Uterus (tissue), 4 donors: ENCODE data around the gene SNRPB. TPM values are rescaled to one million over a fixed set of nuclear protein-coding genes. Genes with fewer than 3 reads are reported as not detected.

ENCODE experiments used
- DNase-seq, 2 donors: peaks; one replicate each; pipeline ENCODE4 v3.0.0-alpha.2; 2019 to 2020
- H3K27ac ChIP-seq, 2 donors: fragments of 200-600 bp; sonication (generic); 1 replicate in 1 of 2; 2 replicates in 1 of 2; pipeline ENCODE4 v1.5.1; 2016 to 2018
- H3K27me3 ChIP-seq, 2 donors: fragments of 200-600 bp; sonication (generic); one replicate each; pipeline ENCODE4 v1.5.1; 2018 to 2019; ENCODE audit warnings: control low read depth in 1 of 2
- H3K36me3 ChIP-seq, 2 donors: fragments of 200-600 bp; sonication (generic); one replicate each; pipeline ENCODE4 v1.5.1; 2019; ENCODE audit warnings: control low read depth in 1 of 2
- H3K4me1 ChIP-seq, 2 donors: fragments of 200-600 bp; sonication (generic); one replicate each; pipeline ENCODE4 v1.5.1; 2018 to 2019; ENCODE audit warnings: control low read depth in 1 of 2
- H3K4me3 ChIP-seq, 2 donors: fragments of 200-600 bp; sonication (generic); 1 replicate in 1 of 2; 2 replicates in 1 of 2; pipeline ENCODE4 v1.5.1; 2018 to 2019; ENCODE audit warnings: mild to moderate bottlenecking in 1 of 2
- H3K9me3 ChIP-seq, 2 donors: fragments of 200-600 bp; sonication (generic); one replicate each; pipeline ENCODE4 v1.5.1; 2019; ENCODE audit warnings: control low read depth in 1 of 2
- POLR2A ChIP-seq, 2 donors: fragments of 450-650 bp; IDR thresholded peaks; one replicate each; pipeline ENCODE4 v1.6.1; 2016; ENCODE audit warnings: antibody characterized with exemption in 2 of 2, mild to moderate bottlenecking in 1 of 2, moderate library complexity in 1 of 2
- intact Hi-C: fragments of 100-400 bp; cut with DNase I; formaldehyde crosslinking; loops from one replicate; pipeline ENCODE4 v1.15.1; 2023; ENCODE audit warnings: low total_unique reads
- total RNA-seq, 4 donors: library from RNA; depleted of rRNA in 3 of 4; stranded (reverse); fragments of >200 nt in 3 of 4; gene quantifications; one replicate each; pipeline versions ENCODE4 v1.1.0 to v1.2.4, GENCODE V29; 2014 to 2023
- TF ChIP-seq, protein P1 (sequence below), 4 experiments: fragments of 200-600 bp in 2 of 4; fragments of 450-650 bp in 2 of 4; sonication (generic) in 2 of 4; IDR thresholded peaks; one replicate each; pipeline ENCODE4 v1.5.1; 2016 to 2019; ENCODE audit warnings: antibody characterized with exemption in 4 of 4, mild to moderate bottlenecking in 2 of 4, moderate library complexity in 1 of 4
- donor health status: DM: yes; HTN: yes; CAD: no.

Gene SNRPB
- total RNA-seq, 4 donors from 2014 or later = 108 to 268 (median 133) TPM

DNA sequence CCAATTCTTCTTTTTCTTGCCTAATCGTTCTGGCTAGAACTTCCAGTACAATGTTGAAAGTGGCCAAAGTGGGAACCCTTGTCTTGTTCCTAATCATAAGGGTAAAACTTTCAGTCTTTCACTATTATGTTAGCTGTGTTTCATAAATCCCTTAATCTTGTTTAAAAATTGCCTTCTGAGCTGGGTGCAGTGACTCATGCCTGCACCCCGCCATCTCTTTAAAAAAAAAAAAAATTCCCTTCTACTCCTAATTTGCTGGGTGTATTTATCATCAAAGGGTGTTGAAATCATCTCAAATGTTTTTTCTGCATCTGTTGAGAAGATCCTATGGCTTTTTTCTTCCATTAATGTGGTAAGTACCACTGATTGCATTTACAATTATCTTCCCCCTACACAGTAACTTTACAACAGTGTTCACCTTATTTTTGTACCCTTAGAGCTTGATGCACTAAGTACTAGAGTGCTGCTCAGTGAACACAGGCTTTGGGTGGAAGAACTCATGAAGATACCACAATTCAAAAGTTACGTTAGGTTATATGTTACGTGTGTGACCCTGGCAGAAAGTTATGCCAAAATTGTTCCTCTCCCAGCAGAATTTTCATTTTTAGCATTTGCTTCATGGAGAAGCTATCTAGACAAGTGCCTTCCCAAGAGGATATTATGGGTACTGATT lies 9.7 kb downstream of the SNRPB start:
- intact Hi-C loops = no loop called here
- DNase-seq = no peak
- Histone ChIP-seq H3K27me3 (no peaks in the 10 kb centered on the region), H3K4me3 (no peak overlapping the region), H3K27ac (no peak overlapping the region), H3K4me1 (no peaks in the 10 kb centered on the region), H3K36me3 (no peaks in the 10 kb centered on the region), H3K9me3 (no peaks in the 10 kb centered on the region)
- TF ChIP-seq, protein P1, sequence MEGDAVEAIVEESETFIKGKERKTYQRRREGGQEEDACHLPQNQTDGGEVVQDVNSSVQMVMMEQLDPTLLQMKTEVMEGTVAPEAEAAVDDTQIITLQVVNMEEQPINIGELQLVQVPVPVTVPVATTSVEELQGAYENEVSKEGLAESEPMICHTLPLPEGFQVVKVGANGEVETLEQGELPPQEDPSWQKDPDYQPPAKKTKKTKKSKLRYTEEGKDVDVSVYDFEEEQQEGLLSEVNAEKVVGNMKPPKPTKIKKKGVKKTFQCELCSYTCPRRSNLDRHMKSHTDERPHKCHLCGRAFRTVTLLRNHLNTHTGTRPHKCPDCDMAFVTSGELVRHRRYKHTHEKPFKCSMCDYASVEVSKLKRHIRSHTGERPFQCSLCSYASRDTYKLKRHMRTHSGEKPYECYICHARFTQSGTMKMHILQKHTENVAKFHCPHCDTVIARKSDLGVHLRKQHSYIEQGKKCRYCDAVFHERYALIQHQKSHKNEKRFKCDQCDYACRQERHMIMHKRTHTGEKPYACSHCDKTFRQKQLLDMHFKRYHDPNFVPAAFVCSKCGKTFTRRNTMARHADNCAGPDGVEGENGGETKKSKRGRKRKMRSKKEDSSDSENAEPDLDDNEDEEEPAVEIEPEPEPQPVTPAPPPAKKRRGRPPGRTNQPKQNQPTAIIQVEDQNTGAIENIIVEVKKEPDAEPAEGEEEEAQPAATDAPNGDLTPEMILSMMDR (IDR thresholded peaks at IDR 0.05) = no peak
- no peak for TF ChIP-seq POLR2A (IDR thresholded peaks at IDR 0.05)

DNA sequence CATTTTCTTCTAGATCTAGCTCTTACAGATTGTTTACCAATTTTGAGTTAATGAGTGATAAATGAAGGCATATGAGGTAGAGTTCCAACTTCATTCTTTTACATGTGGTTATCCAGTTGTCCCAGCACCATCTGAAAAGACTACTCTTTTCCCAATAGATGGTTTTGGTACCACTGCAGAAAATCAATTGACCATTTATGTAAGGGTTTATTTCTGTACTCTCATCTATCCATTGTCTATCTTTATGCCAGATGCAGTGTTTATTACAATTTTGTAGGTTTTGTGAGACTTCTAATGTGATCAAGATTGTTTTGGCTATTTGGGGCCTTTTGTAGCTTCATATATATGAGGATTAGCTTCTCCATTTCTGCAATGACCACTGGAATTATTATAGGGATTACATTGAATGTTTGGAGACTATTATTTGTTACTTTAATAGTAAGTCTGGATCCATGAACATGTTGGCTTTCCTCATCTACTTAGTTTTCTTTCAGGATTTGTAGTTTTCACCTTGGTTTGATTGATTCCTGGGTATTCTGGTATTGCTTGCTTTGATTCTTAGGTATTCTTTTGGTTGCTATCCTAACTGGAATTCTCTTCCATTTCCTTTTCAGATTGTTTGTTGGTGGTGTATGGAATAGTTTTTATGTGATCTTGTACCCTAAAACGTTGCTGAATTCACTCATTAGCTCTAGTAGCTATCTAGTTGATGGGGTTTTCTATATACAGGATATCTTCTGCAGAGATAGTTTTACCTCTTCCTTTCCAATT lies 10.4 kb downstream of the SNRPB start:
- Histone ChIP-seq H3K36me3 (no peaks in the 10 kb centered on the region), H3K9me3 (no peaks in the 10 kb centered on the region), H3K27ac (no peak overlapping the region), H3K4me1 (no peaks in the 10 kb centered on the region), H3K27me3 (no peaks in the 10 kb centered on the region), H3K4me3 (no peak overlapping the region)
- intact Hi-C loops = no loop called here
- TF ChIP-seq, protein P1 (IDR thresholded peaks at IDR 0.05) = no peak
- no peak for TF ChIP-seq POLR2A (IDR thresholded peaks at IDR 0.05)
- DNase-seq = no peak

DNA sequence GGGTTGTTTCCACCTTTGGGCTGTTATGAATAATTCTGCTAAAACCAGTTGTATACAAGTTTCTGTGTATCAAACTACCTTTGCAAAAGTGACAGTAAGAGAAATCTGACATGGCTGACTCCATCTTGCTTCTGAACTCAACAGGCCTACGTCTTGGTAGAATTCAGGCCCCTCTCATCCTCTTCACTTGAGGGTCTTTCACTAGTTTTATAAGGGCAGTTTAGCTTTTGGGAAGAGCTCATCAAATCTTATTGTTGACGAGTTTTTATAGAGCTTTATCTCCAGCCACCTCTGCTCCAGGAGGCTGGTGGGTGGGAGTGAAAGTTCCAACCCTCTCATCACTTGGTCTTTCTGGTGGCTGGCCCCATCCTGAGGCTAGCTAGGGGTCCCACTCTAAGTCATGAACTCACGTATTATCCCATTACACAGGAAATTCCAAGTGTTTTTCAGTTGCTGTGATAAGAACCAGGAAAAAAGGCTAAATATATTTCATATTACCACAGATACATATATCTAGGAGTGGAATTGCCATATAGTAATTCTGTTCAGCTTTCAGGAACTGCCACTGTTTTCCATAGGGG lies 11.6 kb downstream of the SNRPB start:
- Histone ChIP-seq H3K9me3 (no peaks in the 10 kb centered on the region), H3K27me3 (no peaks in the 10 kb centered on the region), H3K4me3 (no peak overlapping the region), H3K4me1 (no peaks in the 10 kb centered on the region), H3K36me3 (no peaks in the 10 kb centered on the region), H3K27ac (no peak overlapping the region)
- no peak for DNase-seq
- TF ChIP-seq POLR2A (IDR thresholded peaks at IDR 0.05) = no peak
- TF ChIP-seq, protein P1 (IDR thresholded peaks at IDR 0.05) = no peak
- intact Hi-C loops = no loop called here

DNA sequence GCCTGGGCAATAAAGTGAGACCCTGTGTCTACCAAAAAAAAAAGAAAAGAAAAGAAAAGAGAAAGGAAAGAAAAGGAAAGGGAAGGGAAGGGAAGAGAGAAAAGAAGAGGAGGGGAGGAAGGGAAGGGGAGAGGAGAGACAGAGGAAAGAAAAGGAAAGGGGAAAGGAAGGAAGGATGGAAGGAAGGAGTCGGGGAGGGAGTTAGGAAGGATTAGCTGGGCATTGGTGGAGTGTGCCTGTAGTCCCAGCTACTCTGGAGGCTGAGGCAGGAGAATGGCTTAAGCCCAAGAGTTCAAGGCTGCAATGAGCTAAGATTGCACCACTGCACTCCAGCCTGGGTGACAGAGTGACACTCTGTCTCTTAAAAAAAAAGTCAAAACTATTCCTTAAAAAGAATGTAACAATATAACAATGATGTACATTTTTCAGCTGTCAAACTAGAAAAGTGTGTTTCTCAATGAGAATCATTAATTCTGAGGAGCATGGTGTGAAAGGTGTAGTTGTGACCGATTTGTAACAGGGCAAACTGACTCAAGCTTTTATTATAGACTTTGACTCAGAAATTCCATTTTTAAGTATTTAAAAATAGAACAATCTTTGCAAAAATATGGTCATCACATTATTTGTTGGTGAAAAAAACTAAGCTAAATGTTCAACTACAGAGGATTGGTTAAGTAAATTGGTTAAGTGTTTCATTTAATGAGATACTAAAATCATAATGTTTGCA lies 14.7 kb downstream of the SNRPB start:
- TF ChIP-seq, protein P1 (IDR thresholded peaks at IDR 0.05) = no peak
- TF ChIP-seq POLR2A (IDR thresholded peaks at IDR 0.05) = no peak
- Histone ChIP-seq H3K27me3 (no peaks in the 10 kb centered on the region), H3K4me3 (no peak overlapping the region), H3K27ac (no peak overlapping the region), H3K4me1 (no peaks in the 10 kb centered on the region), H3K36me3 (no peaks in the 10 kb centered on the region), H3K9me3 (no peaks in the 10 kb centered on the region)
- DNase-seq = no peak
- intact Hi-C loops = no loop called here
